Stimulated activated CD4-positive, alpha-beta T cell treated with anti-CD3 and anti-CD28 coated beads, Interleukin-1b, Interleukin-23, amount 100 ng/mL, for 1 hour (primary cell): Measurements from ENCODE around the gene TMC5.

ENCODE experiments used
- DNase-seq, 2 donors: peaks; one replicate each; pipeline ENCODE4 v3.0.0-alpha.2; 2020; ENCODE audit warnings: low read depth in 2 of 2

TMC5 gene

GRCh38 chr16:19505600-19506303, 88.1 kb downstream of the TMC5 start:
- DNase-seq, result no peak

- no peak for DNase-seq
Measured at GRCh38 chr16:19506965-19507364, 89.3 kb downstream of the TMC5 start.

GRCh38 chr16:19507867-19508266, 90.2 kb downstream of the TMC5 start:
- DNase-seq, result no peak

DNA sequence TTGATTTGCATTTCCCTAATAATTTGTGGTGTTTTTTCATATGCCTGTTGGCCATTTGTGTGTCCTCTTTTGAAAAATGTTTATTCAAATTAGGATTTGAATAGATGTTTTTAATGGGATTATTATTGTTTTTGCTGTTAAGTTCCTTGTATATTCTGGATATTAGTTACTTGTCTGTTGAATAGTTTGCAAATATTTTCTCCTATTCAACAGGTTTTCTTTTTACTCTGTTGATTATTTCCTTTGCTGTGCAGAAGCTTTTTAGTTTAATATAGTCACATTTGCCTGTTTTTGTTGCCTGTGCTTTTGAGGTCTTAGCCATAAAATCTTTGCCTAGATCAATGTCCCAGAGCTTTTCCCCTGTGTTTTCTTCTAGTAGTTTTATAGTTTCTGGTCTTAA, 94.6 kb downstream of the TMC5 start:
- no peak for DNase-seq

DNA sequence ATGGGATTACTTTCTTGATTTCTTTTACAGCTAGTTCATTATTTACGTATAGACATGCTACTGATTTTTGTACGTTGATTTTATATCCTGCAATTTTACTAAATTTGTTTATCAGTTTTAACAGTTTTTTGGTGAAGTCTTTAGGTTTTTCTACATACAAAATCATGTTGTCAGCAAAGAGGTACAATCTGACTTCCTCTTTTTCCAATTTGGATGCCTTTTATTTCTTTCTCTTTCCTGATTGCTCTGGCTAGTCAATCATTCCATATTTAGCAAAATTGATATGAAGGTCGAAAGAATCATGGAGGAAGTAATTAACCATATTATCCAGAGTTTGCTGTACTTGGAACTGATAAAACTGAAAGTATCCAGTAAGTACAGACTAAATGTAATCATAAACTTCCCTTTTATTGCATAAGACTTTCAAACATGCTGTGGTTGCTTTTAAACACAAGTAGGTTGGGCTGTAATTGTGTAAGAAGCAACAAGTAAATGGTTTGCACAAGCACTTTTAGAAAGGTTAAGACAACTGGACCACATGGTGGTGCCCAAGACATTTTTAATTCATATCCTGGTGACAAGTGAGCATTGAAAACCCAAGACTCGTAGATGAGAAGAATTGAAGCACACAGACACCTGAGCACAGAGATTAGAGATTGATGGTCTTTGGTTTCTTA, 95.8 kb downstream of the TMC5 start:
- DNase-seq, result no peak

- DNase-seq, result no peak
Measured at GRCh38 chr16:19515757-19516156, 98.1 kb downstream of the TMC5 start.

- DNase-seq, result no peak
Measured at GRCh38 chr16:19517424-19518089, 99.9 kb downstream of the TMC5 start.

GRCh38 chr16:19518388-19518787, 100.7 kb downstream of the TMC5 start:
- DNase-seq, result no peak

- no peak for DNase-seq
Measured at GRCh38 chr16:19520861-19521331, 103.2 kb downstream of the TMC5 start.

- peak; percentile 86 to 89 for DNase-seq
Measured at GRCh38 chr16:19521471-19522396, 104.1 kb downstream of the TMC5 start, which contains the start of gene GDE1. TSS of gene GDE1 (minus strand) at chr16:19522098. CDS start at chr16:19521964, 134 bp downstream.

- no peak for DNase-seq
Measured at GRCh38 chr16:19522397-19522732, 104.7 kb downstream of the TMC5 start.

- no peak for DNase-seq
Measured at GRCh38 chr16:19522760-19523159, 105.1 kb downstream of the TMC5 start.

GRCh38 chr16:19523184-19523558, 105.5 kb downstream of the TMC5 start:
- no peak for DNase-seq

GRCh38 chr16:19523559-19524355, 106.1 kb downstream of the TMC5 start, which contains the start of gene CCP110:
TSS of gene CCP110 (plus strand) at chr16:19523942. CDS start at chr16:19527882, 3,940 bp downstream.
- DNase-seq, result peak; percentile 80 to 81

DNA sequence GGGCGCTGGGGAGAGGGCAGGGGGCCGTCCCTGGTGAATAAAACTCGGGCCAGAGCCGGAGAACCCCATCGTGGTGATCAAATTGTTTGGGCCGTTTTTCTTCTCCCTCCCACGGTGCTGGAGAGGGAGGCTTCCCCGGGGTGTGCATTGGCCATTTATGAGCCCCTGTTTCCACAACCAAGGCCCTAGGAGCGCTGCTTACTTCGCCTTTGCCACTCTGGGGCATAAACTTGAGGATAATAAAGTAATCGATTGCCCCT, 106.6 kb downstream of the TMC5 start:
- DNase-seq, result no peak

- DNase-seq, result no peak
Measured at GRCh38 chr16:19524616-19525384, 107.1 kb downstream of the TMC5 start.

DNA sequence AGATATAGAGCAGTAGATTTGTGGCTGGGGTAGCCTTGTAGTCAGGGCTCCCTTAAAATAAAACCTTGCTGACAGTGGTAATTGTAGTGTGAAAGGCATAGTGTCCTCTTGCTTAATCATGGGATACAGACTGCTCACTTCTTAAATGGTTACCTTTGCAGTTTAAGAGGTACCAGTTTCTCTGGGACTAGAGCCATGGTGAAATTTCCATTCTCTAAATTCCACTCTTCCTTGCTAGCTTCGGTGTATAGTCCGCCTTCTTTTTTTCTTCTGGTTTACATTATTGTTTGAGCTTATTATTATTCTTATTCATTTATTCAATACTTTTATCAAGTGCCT, 107.7 kb downstream of the TMC5 start:
- no peak for DNase-seq

DNA sequence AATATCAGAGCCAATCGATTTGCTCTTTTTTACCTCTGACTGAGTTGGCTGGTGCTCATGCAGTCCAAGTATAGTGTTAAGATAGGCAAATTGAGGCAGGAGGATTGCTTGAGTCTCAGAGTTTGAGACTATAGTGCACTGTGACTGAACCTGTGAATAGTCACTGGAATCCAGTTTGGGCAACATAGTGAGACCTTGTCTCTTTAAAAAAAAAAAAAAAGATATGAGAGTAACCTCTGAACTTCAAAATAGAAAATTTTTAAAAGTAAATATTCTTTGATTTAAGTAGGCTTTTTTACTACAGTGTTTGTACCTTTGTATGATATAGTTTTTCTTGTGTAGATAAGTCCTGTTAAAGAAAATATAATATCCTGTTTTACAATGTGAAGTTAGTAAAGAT, 109.5 kb downstream of the TMC5 start:
- DNase-seq, result no peak

DNA sequence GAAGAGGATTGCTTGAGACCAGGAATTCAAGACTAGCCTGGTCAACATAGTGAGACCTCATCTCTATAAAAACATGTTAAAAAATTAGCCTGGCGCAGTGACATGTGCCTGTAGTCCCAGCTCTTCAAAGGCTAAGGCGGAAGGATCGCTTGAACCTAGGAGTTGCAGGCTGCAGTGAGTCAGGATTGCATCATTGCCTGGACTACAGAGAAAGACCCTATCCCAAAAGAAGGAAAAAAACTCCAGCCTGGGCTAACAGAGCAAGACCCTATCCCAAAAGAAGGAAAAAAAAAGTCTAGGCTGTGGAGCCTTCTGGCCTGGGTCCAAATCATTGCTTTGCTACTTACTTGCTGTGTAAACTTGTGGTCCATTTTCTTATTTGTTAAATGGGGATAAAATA, 111.0 kb downstream of the TMC5 start:
- DNase-seq, result no peak

- DNase-seq, result no peak
Measured at GRCh38 chr16:19532601-19533000, 114.9 kb downstream of the TMC5 start.
